C4-2B (cell line): ENCODE data around the gene ADAMTS13.

Experiments used
- H3K27ac ChIP-seq: fragments of 450-650 bp; 2 replicates; pipeline ENCODE4 v1.5.1; 2017
- CTCF ChIP-seq: fragments of 450-650 bp; conservative IDR thresholded peaks from 2 replicates; pipeline ENCODE4 v1.5.1; 2017; ENCODE audit warnings: mild to moderate bottlenecking
- ZFX ChIP-seq: fragments of 450-650 bp; IDR thresholded peaks from 2 replicates; pipeline ENCODE4 v1.6.1; 2017

The ADAMTS13 gene

GRCh38 chr9:133477992-133478850 lies 56.1 kb downstream of the ADAMTS13 start:
- H3K27ac ChIP-seq = peak overlapping the region; percentile 73
- TF ChIP-seq ZFX = no peak
- TF ChIP-seq CTCF = no peak

GRCh38 chr9:133478851-133479711 lies 56.9 kb downstream of the ADAMTS13 start, which contains the start of gene SLC2A6:
SLC2A6 (minus strand) TSS chr9:133479099; CDS start chr9:133479059, 40 bp downstream.
- H3K27ac ChIP-seq = peak within 1 kb of the TSS; percentile 73
- TF ChIP-seq ZFX = peak; percentile 73; the same call in 1 of the 2 replicates
- TF ChIP-seq CTCF = no peak

- TF ChIP-seq ZFX = no peak
- no peak for TF ChIP-seq CTCF
- H3K27ac ChIP-seq = no peak overlapping the region
Measured at GRCh38 chr9:133483611-133484010, 61.4 kb downstream of the ADAMTS13 start.

GRCh38 chr9:133484671-133485437 lies 62.7 kb downstream of the ADAMTS13 start:
- H3K27ac ChIP-seq = peak overlapping the region; percentile 53
- TF ChIP-seq ZFX = no peak
- no peak for TF ChIP-seq CTCF

- peak overlapping the region; percentile 53 for H3K27ac ChIP-seq
- TF ChIP-seq ZFX = no peak
- no peak for TF ChIP-seq CTCF
Measured at GRCh38 chr9:133485531-133486260, 63.5 kb downstream of the ADAMTS13 start.

GRCh38 chr9:133487331-133487725 lies 65.2 kb downstream of the ADAMTS13 start:
- no peak overlapping the region for H3K27ac ChIP-seq
- TF ChIP-seq CTCF = no peak
- TF ChIP-seq ZFX = no peak
